GM12801 (cell line): ENCODE results near the gene MS4A4A.

ENCODE experiments used
- CTCF ChIP-seq: IDR thresholded peaks from one replicate; pipeline ENCODE4 v1.5.1; 2011; ENCODE audit warnings: control low read depth; ENCODE audit not compliant: insufficient read length; ENCODE audit errors: extremely low read depth

MS4A4A gene

GRCh38 chr11:60252213-60253108, 28.0 kb upstream of the MS4A4A start:
- no peak for TF ChIP-seq CTCF

- TF ChIP-seq CTCF: no peak
These were observed 22.3 kb upstream of the MS4A4A start for GRCh38 chr11:60257956-60258722.

- TF ChIP-seq CTCF: no peak
These were observed 19.5 kb upstream of the MS4A4A start for GRCh38 chr11:60261014-60261413.

GRCh38 chr11:60263402-60263801, 17.1 kb upstream of the MS4A4A start:
- no peak for TF ChIP-seq CTCF

- no peak for TF ChIP-seq CTCF
These were observed 15.8 kb upstream of the MS4A4A start for GRCh38 chr11:60264644-60265043.

GRCh38 chr11:60265373-60266214, 14.9 kb upstream of the MS4A4A start:
- no peak for TF ChIP-seq CTCF

GRCh38 chr11:60274416-60274815, 6.0 kb upstream of the MS4A4A start:
- TF ChIP-seq CTCF: no peak
